Fibroblast of lung (primary cell): ENCODE results near the gene CD59. TPM values are rescaled to one million over a fixed set of nuclear protein-coding genes. Genes with fewer than 3 reads are reported as not detected.

ENCODE experiments used
- DNase-seq, 2 donors: peaks; one replicate each; pipeline versions ENCODE4 v3.0.0 to v3.0.0-alpha.2; 2010; ENCODE audit warnings: low read depth in 2 of 2
- H2AFZ ChIP-seq: 2 replicates; pipeline ENCODE4 v1.5.1; 2012; ENCODE audit warnings: low read length, control low read depth, inconsistent platforms
- H3K27ac ChIP-seq: 2 replicates; pipeline ENCODE4 v1.5.1; 2011; ENCODE audit warnings: low read length, control low read depth; ENCODE audit not compliant: insufficient read depth
- H3K27me3 ChIP-seq: 2 replicates; pipeline ENCODE4 v1.5.1; 2011; ENCODE audit warnings: mild to moderate bottlenecking, low read length; ENCODE audit not compliant: control insufficient read depth, insufficient read depth
- H3K36me3 ChIP-seq: 2 replicates; pipeline ENCODE4 v1.5.1; 2011; ENCODE audit warnings: low read length; ENCODE audit not compliant: control insufficient read depth, insufficient read depth
- H3K4me1 ChIP-seq: 2 replicates; pipeline ENCODE4 v1.5.1; 2011; ENCODE audit warnings: low read length; ENCODE audit not compliant: control insufficient read depth, insufficient read depth; ENCODE audit errors: extremely low read depth
- H3K4me2 ChIP-seq: 2 replicates; pipeline ENCODE4 v1.5.1; 2011; ENCODE audit warnings: low read length, control low read depth; ENCODE audit not compliant: insufficient read depth; ENCODE audit errors: extremely low read depth
- H3K4me3 ChIP-seq, 4 experiments: fragments of 200-600 bp in 1 of 4; sonication (generic) in 1 of 4; replicated peaks in 1 of 4; 2 replicates each; pipeline ENCODE4 v1.5.1; 2011 to 2016; ENCODE audit warnings: low read length in 4 of 4, low read depth in 3 of 4, mild to moderate bottlenecking in 3 of 4, control low read depth in 2 of 4, inconsistent platforms in 1 of 4, mixed read lengths in 1 of 4; ENCODE audit not compliant: insufficient read depth in 1 of 4; ENCODE audit errors: control extremely low read depth in 1 of 4
- H3K79me2 ChIP-seq: 2 replicates; pipeline ENCODE4 v1.5.1; 2012; ENCODE audit warnings: mild to moderate bottlenecking, low read length, inconsistent platforms; ENCODE audit not compliant: control insufficient read depth, insufficient read depth
- H3K9ac ChIP-seq: 2 replicates; pipeline ENCODE4 v1.5.1; 2011; ENCODE audit warnings: mild to moderate bottlenecking, low read length, control low read depth; ENCODE audit not compliant: insufficient read depth
- H3K9me3 ChIP-seq: 2 replicates; pipeline ENCODE4 v1.5.1; 2012; ENCODE audit warnings: low read depth, low read length; ENCODE audit not compliant: control insufficient read depth, insufficient read depth
- H4K20me1 ChIP-seq: 2 replicates; pipeline ENCODE4 v1.5.1; 2011; ENCODE audit warnings: low read length; ENCODE audit not compliant: control insufficient read depth, insufficient read depth; ENCODE audit errors: extremely low read depth
- CTCF ChIP-seq, 2 donors: IDR thresholded peaks in 1 of 2; conservative IDR thresholded peaks in 1 of 2; 1 replicate in 1 of 2; 2 replicates in 1 of 2; pipeline ENCODE4 v1.5.1; 2011 to 2012; ENCODE audit warnings: low read length in 2 of 2, control low read depth in 1 of 2, inconsistent platforms in 1 of 2, low read depth in 1 of 2, mild to moderate bottlenecking in 1 of 2
- EZH2 ChIP-seq: IDR thresholded peaks from 2 replicates; pipeline ENCODE4 v1.5.1; 2012; ENCODE audit warnings: low read length, control low read depth, mild to moderate bottlenecking; ENCODE audit errors: missing control alignments
- polyA plus RNA-seq, 2 donors: library from polyadenylated mRNA; depleted of rRNA in 1 of 2; stranded (reverse) in 1 of 2; unstranded in 1 of 2; fragments of >200 nt; gene quantifications; 2 replicates each; pipeline ENCODE4 v1.2.1, GENCODE V29; 2011 to 2012; ENCODE audit warnings: missing spikeins in 1 of 2
- total RNA-seq: library from RNA; depleted of rRNA; stranded (reverse); fragments of >200 nt; gene quantifications from 2 replicates; pipeline ENCODE4 v1.2.1, GENCODE V29; 2014

Gene CD59
- total and polyA plus RNA-seq, 2 donors (not counting 1 experiment from before 2014, with no cell fraction given), result 380 to 1,165 TPM

GRCh38 chr11:33700063-33700501, 36.1 kb downstream of the CD59 start:
- DNase-seq, result no peak

GRCh38 chr11:33699515-33700062, 36.6 kb downstream of the CD59 start:
- H3K9ac ChIP-seq, result no peak overlapping the region
- H3K79me2 ChIP-seq, result no peaks in the 10 kb centered on the region
- peak overlapping the region; percentile 49 for H3K4me2 ChIP-seq
- TF ChIP-seq CTCF (conservative IDR thresholded peaks at IDR 0.05 in 1 of 2, IDR thresholded peaks at IDR 0.05 in 1 of 2; ENCODE audit: low read depth in 1 of 2, low read length in 2 of 2), result no peak
- TF ChIP-seq EZH2, result no peak
- H3K4me3 ChIP-seq, result peak overlapping the region in 1 of 4 experiments; percentile 62
- no peak overlapping the region for H2AFZ ChIP-seq
- H3K4me1 ChIP-seq, result peaks cover 27% of the 10 kb centered on the region
- no peaks in the 10 kb centered on the region for H3K36me3 ChIP-seq
- H3K27me3 ChIP-seq, result no peaks in the 10 kb centered on the region
- H3K9me3 ChIP-seq, result no peaks in the 10 kb centered on the region
- no peaks in the 10 kb centered on the region for H4K20me1 ChIP-seq
- DNase-seq, result no peak
- peak overlapping the region; percentile 80 for H3K27ac ChIP-seq

More at GRCh38 chr11:33700063-33700501, 36.1 kb downstream of the CD59 start:
- TF ChIP-seq CTCF (conservative IDR thresholded peaks at IDR 0.05 in 1 of 2, IDR thresholded peaks at IDR 0.05 in 1 of 2; ENCODE audit: low read depth in 1 of 2, low read length in 2 of 2), result no peak
- TF ChIP-seq EZH2, result no peak
- Histone ChIP-seq H4K20me1 (no peaks in the 10 kb centered on the region), H3K4me1 (peaks cover 25% of the 10 kb centered on the region), H3K36me3 (peaks cover under 1% of the 10 kb centered on the region), H3K27ac (peak overlapping the region; percentile 80), H2AFZ (no peak overlapping the region), H3K27me3 (no peaks in the 10 kb centered on the region), H3K79me2 (no peaks in the 10 kb centered on the region), H3K4me3 (peak overlapping the region in 2 of 4 experiments; percentile 11 to 62), H3K9me3 (no peaks in the 10 kb centered on the region), H3K9ac (peak overlapping the region; percentile 65), H3K4me2 (peak overlapping the region; percentile 49)

- no peak overlapping the region for H2AFZ ChIP-seq
- H3K36me3 ChIP-seq, result no peaks in the 10 kb centered on the region
- no peaks in the 10 kb centered on the region for H3K27me3 ChIP-seq
- no peak overlapping the region for H3K9ac ChIP-seq
- no peak overlapping the region for H3K4me3 ChIP-seq
- TF ChIP-seq CTCF (conservative IDR thresholded peaks at IDR 0.05 in 1 of 2, IDR thresholded peaks at IDR 0.05 in 1 of 2; ENCODE audit: low read depth in 1 of 2, low read length in 2 of 2) (no peak), EZH2 (no peak)
- H3K4me2 ChIP-seq, result no peak overlapping the region
- H3K79me2 ChIP-seq, result no peaks in the 10 kb centered on the region
- no peaks in the 10 kb centered on the region for H3K9me3 ChIP-seq
- no peak overlapping the region for H3K27ac ChIP-seq
- H3K4me1 ChIP-seq, result peaks cover 24% of the 10 kb centered on the region
- no peak for DNase-seq
- H4K20me1 ChIP-seq, result no peaks in the 10 kb centered on the region
Measured at GRCh38 chr11:33698921-33699320, 37.3 kb downstream of the CD59 start.
